Measurements from ENCODE around the gene RHCG. TPM values are rescaled to one million over a fixed set of nuclear protein-coding genes. Genes with fewer than 3 reads are reported as not detected.

RHCG gene
- total RNA-seq, 2 donors from 2014 or later, result not detected

DNA sequence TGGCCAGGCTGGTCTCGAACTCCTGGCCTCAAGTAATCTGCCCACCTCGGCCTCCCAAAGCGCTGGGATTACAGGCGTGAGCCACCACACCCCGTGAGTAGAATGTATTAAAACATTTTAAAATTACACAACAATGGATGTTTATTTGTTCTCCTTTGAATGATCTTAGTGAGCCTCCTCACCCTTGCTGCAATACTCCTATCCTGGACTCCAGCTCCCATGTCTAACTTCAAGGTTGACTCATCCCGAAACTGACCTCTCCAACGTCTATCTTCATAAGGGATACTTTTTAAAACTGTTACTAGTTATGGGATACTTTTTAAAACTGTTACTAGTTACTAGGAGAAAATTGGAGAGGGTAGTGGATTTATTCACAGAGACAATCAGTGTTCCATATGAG is 17.8 kb upstream of the RHCG start:
- Histone ChIP-seq H3K9ac (ENCODE audit: extremely low read depth, low read length, poor library complexity, severe bottlenecking) (no peak overlapping the region), H3K4me3 (ENCODE audit: low read length) (no peak overlapping the region), H3K27me3 (ENCODE audit: control insufficient read depth, insufficient read depth, low read length, poor library complexity, severe bottlenecking) (peaks cover 25% of the 10 kb centered on the region), H3K4me1 (ENCODE audit: control insufficient read depth, insufficient read depth, low read length) (no peaks in the 10 kb centered on the region), H3K36me3 (ENCODE audit: control insufficient read depth, insufficient read depth, low read length) (no peaks in the 10 kb centered on the region), H3K9me3 (ENCODE audit: control insufficient read depth, low read length) (no peaks in the 10 kb centered on the region), H3K27ac (ENCODE audit: low read depth, low read length) (no peak overlapping the region)
- no peaks in the 10 kb centered on the region for H3K4me1 Mint-ChIP-seq
- H3K4me3 Mint-ChIP-seq, result no peak overlapping the region
- H3K27me3 Mint-ChIP-seq (ENCODE audit: insufficient read depth), result peaks cover 10% of the 10 kb centered on the region
- H3K27ac Mint-ChIP-seq, result no peak overlapping the region
- 92 to 100% methylated on average over 1 to 4 of the region's 7 CpGs for WGBS, 2 experiments (ENCODE audit: insufficient coverage in 1 of 2, insufficient read length in 1 of 2)
- TF ChIP-seq, protein P1, sequence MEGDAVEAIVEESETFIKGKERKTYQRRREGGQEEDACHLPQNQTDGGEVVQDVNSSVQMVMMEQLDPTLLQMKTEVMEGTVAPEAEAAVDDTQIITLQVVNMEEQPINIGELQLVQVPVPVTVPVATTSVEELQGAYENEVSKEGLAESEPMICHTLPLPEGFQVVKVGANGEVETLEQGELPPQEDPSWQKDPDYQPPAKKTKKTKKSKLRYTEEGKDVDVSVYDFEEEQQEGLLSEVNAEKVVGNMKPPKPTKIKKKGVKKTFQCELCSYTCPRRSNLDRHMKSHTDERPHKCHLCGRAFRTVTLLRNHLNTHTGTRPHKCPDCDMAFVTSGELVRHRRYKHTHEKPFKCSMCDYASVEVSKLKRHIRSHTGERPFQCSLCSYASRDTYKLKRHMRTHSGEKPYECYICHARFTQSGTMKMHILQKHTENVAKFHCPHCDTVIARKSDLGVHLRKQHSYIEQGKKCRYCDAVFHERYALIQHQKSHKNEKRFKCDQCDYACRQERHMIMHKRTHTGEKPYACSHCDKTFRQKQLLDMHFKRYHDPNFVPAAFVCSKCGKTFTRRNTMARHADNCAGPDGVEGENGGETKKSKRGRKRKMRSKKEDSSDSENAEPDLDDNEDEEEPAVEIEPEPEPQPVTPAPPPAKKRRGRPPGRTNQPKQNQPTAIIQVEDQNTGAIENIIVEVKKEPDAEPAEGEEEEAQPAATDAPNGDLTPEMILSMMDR (conservative IDR thresholded peaks at IDR 0.05), result no peak
- no peak for DNase-seq
- no peaks in the 10 kb centered on the region for H3K36me3 Mint-ChIP-seq (ENCODE audit: low read depth)
- H3K9me3 Mint-ChIP-seq, result no peaks in the 10 kb centered on the region

DNA sequence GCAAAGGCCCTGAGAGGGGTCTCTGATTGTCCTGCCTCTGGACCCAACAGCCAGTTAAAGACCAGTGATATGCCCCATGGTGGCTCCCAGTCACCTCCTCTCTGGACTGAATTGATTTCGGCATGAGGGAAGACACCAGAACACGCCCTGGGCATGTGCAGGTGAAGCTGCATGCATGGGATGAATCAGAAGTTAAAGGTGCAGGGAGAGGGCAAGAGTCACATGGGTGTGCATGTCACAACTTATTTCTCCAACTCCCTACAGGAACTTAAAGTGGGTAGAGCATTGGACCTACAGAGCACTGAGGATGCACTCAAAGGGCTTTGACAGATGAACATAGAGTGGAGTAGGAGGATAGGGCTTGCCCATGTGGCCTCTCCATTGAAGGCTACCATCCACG is 16.9 kb upstream of the RHCG start:
- H3K4me3 ChIP-seq (ENCODE audit: low read length), result no peak overlapping the region
- no peaks in the 10 kb centered on the region for H3K9me3 ChIP-seq (ENCODE audit: control insufficient read depth, low read length)
- no peaks in the 10 kb centered on the region for H3K9me3 Mint-ChIP-seq
- peaks cover 10% of the 10 kb centered on the region for H3K27me3 Mint-ChIP-seq (ENCODE audit: insufficient read depth)
- H3K36me3 Mint-ChIP-seq (ENCODE audit: low read depth), result no peaks in the 10 kb centered on the region
- TF ChIP-seq, protein P1 (conservative IDR thresholded peaks at IDR 0.05), result no peak
- peaks cover 25% of the 10 kb centered on the region for H3K27me3 ChIP-seq (ENCODE audit: control insufficient read depth, insufficient read depth, low read length, poor library complexity, severe bottlenecking)
- H3K4me1 Mint-ChIP-seq, result no peaks in the 10 kb centered on the region
- no peaks in the 10 kb centered on the region for H3K36me3 ChIP-seq (ENCODE audit: control insufficient read depth, insufficient read depth, low read length)
- no peak overlapping the region for H3K27ac ChIP-seq (ENCODE audit: low read depth, low read length)
- H3K4me1 ChIP-seq (ENCODE audit: control insufficient read depth, insufficient read depth, low read length), result no peaks in the 10 kb centered on the region
- 83 to 96% methylated on average over 3 of the region's 3 CpGs for WGBS, 2 experiments (ENCODE audit: insufficient coverage in 1 of 2, insufficient read length in 1 of 2)
- no peak overlapping the region for H3K4me3 Mint-ChIP-seq
- H3K9ac ChIP-seq (ENCODE audit: extremely low read depth, low read length, poor library complexity, severe bottlenecking), result no peak overlapping the region
- no peak overlapping the region for H3K27ac Mint-ChIP-seq
- DNase-seq, result no peak

DNA sequence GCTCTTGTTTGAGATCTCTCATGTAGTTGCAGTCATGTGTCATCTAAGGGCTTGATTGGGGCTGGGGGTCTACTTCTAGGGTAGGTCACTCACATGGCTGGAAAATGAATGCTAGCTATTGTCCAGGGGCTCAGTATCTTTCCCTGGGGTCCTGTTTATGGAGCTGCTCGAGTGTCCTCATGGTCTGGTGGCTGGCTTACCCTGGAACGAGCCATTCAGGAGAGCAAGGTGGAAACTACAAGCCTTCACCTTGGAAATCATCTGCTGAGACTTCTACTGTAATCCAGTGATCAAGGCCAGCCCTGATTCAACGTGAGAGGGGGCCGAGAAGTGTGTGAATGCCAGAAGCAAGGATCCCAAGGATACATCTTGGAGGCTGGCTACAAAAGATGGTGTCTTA is 16.2 kb upstream of the RHCG start:
- H3K27me3 ChIP-seq (ENCODE audit: control insufficient read depth, insufficient read depth, low read length, poor library complexity, severe bottlenecking), result peaks cover 25% of the 10 kb centered on the region
- TF ChIP-seq, protein P1 (conservative IDR thresholded peaks at IDR 0.05), result no peak

More for the DNA sequence above, 16.2 kb upstream of the RHCG start:
- WGBS, 2 experiments (ENCODE audit: insufficient coverage in 1 of 2, insufficient read length in 1 of 2), result 86 to 87% methylated on average over 4 of the region's 4 CpGs
- H3K4me3 ChIP-seq (ENCODE audit: low read length), result no peak overlapping the region
- no peak for DNase-seq
- H3K27ac ChIP-seq (ENCODE audit: low read depth, low read length), result no peak overlapping the region
- Mint-ChIP-seq H3K27ac (no peak overlapping the region), H3K4me1 (no peaks in the 10 kb centered on the region), H3K36me3 (ENCODE audit: low read depth) (no peaks in the 10 kb centered on the region), H3K27me3 (ENCODE audit: insufficient read depth) (peaks cover 10% of the 10 kb centered on the region), H3K4me3 (no peak overlapping the region), H3K9me3 (no peaks in the 10 kb centered on the region)
- H3K9me3 ChIP-seq (ENCODE audit: control insufficient read depth, low read length), result no peaks in the 10 kb centered on the region
- no peaks in the 10 kb centered on the region for H3K36me3 ChIP-seq (ENCODE audit: control insufficient read depth, insufficient read depth, low read length)
- no peaks in the 10 kb centered on the region for H3K4me1 ChIP-seq (ENCODE audit: control insufficient read depth, insufficient read depth, low read length)
- H3K9ac ChIP-seq (ENCODE audit: extremely low read depth, low read length, poor library complexity, severe bottlenecking), result no peak overlapping the region

Measured in endodermal cell (in vitro differentiated cells).